Naive thymus-derived CD4-positive, alpha-beta T cell (primary cell): ENCODE results near the gene C11orf52. TPM values are rescaled to one million over a fixed set of nuclear protein-coding genes. Genes with fewer than 3 reads are reported as not detected.
A peak's percentile ranks its signal among the peaks of the same experiment; 100 is the strongest.

Source experiments
- ATAC-seq: fragments of 150-1000 bp; cut with Tn5 transposase; 2 replicates; pipeline ENCODE4 v1.10.0; 2021; ENCODE audit warnings: mild to moderate bottlenecking, moderate library complexity
- CTCF ChIA-PET: fragments of 350-600 bp; sonication (Branson Sonifier 250); formaldehyde crosslinking; loops from one replicate; lab custom pipeline; 2021; ENCODE audit warnings: antibody characterized with exemption; lab: Charles Lee
- POLR2A ChIA-PET: fragments of 350-600 bp; sonication (Branson Sonifier 250); formaldehyde crosslinking; loops from one replicate; lab custom pipeline; 2021; ENCODE audit warnings: antibody characterized with exemption, inconsistent platforms; lab: Charles Lee
- DNase-seq, 9 donors: peaks; one replicate each; pipeline versions ENCODE4 v3.0.0 to v3.0.0-alpha.2; 2020 to 2022; ENCODE audit warnings: mixed read lengths in 1 of 9
- H3K27ac ChIP-seq: one replicate; pipeline ENCODE4 v1.7.0; 2013; ENCODE audit warnings: mild to moderate bottlenecking, low read depth, low read length, moderate library complexity
- H3K27me3 ChIP-seq, 2 donors: one replicate each; pipeline ENCODE4 v1.7.0; 2013; ENCODE audit warnings: low read length in 2 of 2, mild to moderate bottlenecking in 2 of 2, moderate library complexity in 2 of 2; ENCODE audit not compliant: control insufficient read depth in 2 of 2, insufficient read depth in 2 of 2
- H3K36me3 ChIP-seq, 3 experiments: 1 replicate in 2 of 3; 2 replicates in 1 of 3; pipeline ENCODE4 v1.7.0; 2013; ENCODE audit warnings: low read length in 3 of 3, mild to moderate bottlenecking in 3 of 3, moderate library complexity in 1 of 3; ENCODE audit not compliant: insufficient read depth in 3 of 3, control insufficient read depth in 2 of 3
- H3K4me1 ChIP-seq, 2 donors: one replicate each; pipeline ENCODE4 v1.7.0; 2013; ENCODE audit warnings: low read length in 2 of 2, mild to moderate bottlenecking in 2 of 2, moderate library complexity in 1 of 2; ENCODE audit not compliant: control insufficient read depth in 2 of 2, insufficient read depth in 2 of 2
- H3K4me3 ChIP-seq: 2 replicates; pipeline ENCODE4 v1.7.0; 2013; ENCODE audit warnings: mild to moderate bottlenecking, low read length
- H3K9me3 ChIP-seq, 3 experiments: 1 replicate in 2 of 3; 2 replicates in 1 of 3; pipeline ENCODE4 v1.7.0; 2013; ENCODE audit warnings: low read length in 3 of 3; ENCODE audit not compliant: control insufficient read depth in 2 of 3
- H3K27ac Mint-ChIP-seq, 9 donors: one replicate each; pipeline ENCODE4 v1.8.0; 2020 to 2022; ENCODE audit warnings: mixed read lengths in 9 of 9, mild to moderate bottlenecking in 8 of 9, moderate library complexity in 5 of 9, inconsistent platforms in 2 of 9
- H3K27me3 Mint-ChIP-seq, 5 donors: one replicate each; pipeline ENCODE4 v1.8.0; 2021 to 2022; ENCODE audit warnings: mixed read lengths in 5 of 5, mild to moderate bottlenecking in 1 of 5
- H3K36me3 Mint-ChIP-seq, 5 donors: one replicate each; pipeline ENCODE4 v1.8.0; 2020 to 2022; ENCODE audit warnings: mixed read lengths in 5 of 5, mild to moderate bottlenecking in 3 of 5, inconsistent platforms in 1 of 5
- H3K4me1 Mint-ChIP-seq, 7 donors: one replicate each; pipeline ENCODE4 v1.8.0; 2020 to 2022; ENCODE audit warnings: mixed read lengths in 7 of 7, mild to moderate bottlenecking in 3 of 7, inconsistent platforms in 1 of 7
- H3K4me3 Mint-ChIP-seq, 10 donors: one replicate each; pipeline ENCODE4 v1.8.0; 2020 to 2022; ENCODE audit warnings: mild to moderate bottlenecking in 10 of 10, mixed read lengths in 10 of 10, moderate library complexity in 6 of 10, inconsistent platforms in 2 of 10
- H3K9me3 Mint-ChIP-seq, 11 donors: one replicate each; pipeline ENCODE4 v1.8.0; 2020 to 2022; ENCODE audit warnings: mixed read lengths in 11 of 11, mild to moderate bottlenecking in 4 of 11, inconsistent platforms in 1 of 11, moderate library complexity in 1 of 11
- intact Hi-C, 2 donors: fragments of 100-400 bp; cut with micrococcal nuclease; formaldehyde crosslinking; loops; one replicate each; pipeline ENCODE4 v1.15.1; 2023
- polyA plus RNA-seq, 2 donors: library from polyadenylated mRNA; unstranded; fragments of 300-500 nt; fragmentation: Illumina TruSeq; gene quantifications; one replicate each; pipeline ENCODE4 v1.2.3, GENCODE V29; 2021
- total RNA-seq, 6 experiments: library from RNA in 5 of 6; stranded (reverse) in 5 of 6; gene quantifications; 1 replicate in 5 of 6; 2 replicates in 1 of 6; pipeline ENCODE4 v1.2.3 and lab custom pipeline; 2021 to 2026

C11orf52 gene
- total and polyA plus RNA-seq, 7 experiments from 2014 or later = 0.26 TPM; not detected in 6

GRCh38 chr11:111967649-111968048 lies 48.9 kb downstream of the C11orf52 start:
- DNase-seq = no peak

GRCh38 chr11:111969344-111969743 lies 50.6 kb downstream of the C11orf52 start:
- Histone ChIP-seq H3K27me3 (no peaks in the 10 kb centered on the region), H3K36me3 (no peaks in the 10 kb centered on the region), H3K4me3 (no peak overlapping the region), H3K27ac (no peak overlapping the region), H3K9me3 (no peaks in the 10 kb centered on the region), H3K4me1 (no peaks in the 10 kb centered on the region)
- DNase-seq (no peak), ATAC-seq (no peak)
- Mint-ChIP-seq H3K27ac (no peak overlapping the region), H3K9me3 (no peaks in the 10 kb centered on the region), H3K4me1 (no peaks in the 10 kb centered on the region), H3K36me3 (peaks cover 0 to 12% (median 8%) of the 10 kb centered on the region in 5 donors), H3K27me3 (no peaks in the 10 kb centered on the region), H3K4me3 (no peak overlapping the region)
- intact Hi-C loops = no loop called here
- ChIA-PET POLR2A (no interaction called here), CTCF (no interaction called here)

More at GRCh38 chr11:111967649-111968048, 48.9 kb downstream of the C11orf52 start:
- Histone ChIP-seq H3K4me3 (no peak overlapping the region), H3K4me1 (no peaks in the 10 kb centered on the region), H3K9me3 (no peaks in the 10 kb centered on the region), H3K27me3 (no peaks in the 10 kb centered on the region), H3K27ac (no peak overlapping the region), H3K36me3 (no peaks in the 10 kb centered on the region)
- intact Hi-C loops = no loop called here
- no peak for ATAC-seq
- Mint-ChIP-seq H3K4me1 (no peaks in the 10 kb centered on the region), H3K9me3 (no peaks in the 10 kb centered on the region), H3K4me3 (no peak overlapping the region), H3K36me3 (peaks cover 0 to 12% (median 8%) of the 10 kb centered on the region in 5 donors), H3K27me3 (no peaks in the 10 kb centered on the region), H3K27ac (no peak overlapping the region)
- ChIA-PET POLR2A (no interaction called here), CTCF (no interaction called here)

- no peaks in the 10 kb centered on the region for H3K9me3 ChIP-seq
- CTCF ChIA-PET = no interaction called here
- Mint-ChIP-seq H3K27me3 (peaks cover 12 to 24% (median 19%) of the 10 kb centered on the region in 5 donors), H3K27ac (no peak overlapping the region), H3K36me3 (peaks cover 0 to 3% (median 2%) of the 10 kb centered on the region in 5 donors), H3K4me3 (no peak overlapping the region), H3K9me3 (no peaks in the 10 kb centered on the region), H3K4me1 (peaks cover 0 to 12% (median 8%) of the 10 kb centered on the region in 7 donors)
- H3K4me3 ChIP-seq = no peak overlapping the region
- DNase-seq (no peak), ATAC-seq (no peak)
- peaks cover 0 to 3% of the 10 kb centered on the region in 2 donors for H3K27me3 ChIP-seq
- no peaks in the 10 kb centered on the region for H3K36me3 ChIP-seq
- POLR2A ChIA-PET = no interaction called here
- no peak overlapping the region for H3K27ac ChIP-seq
- intact Hi-C loops = no loop called here
- H3K4me1 ChIP-seq = peaks cover 0 to 3% of the 10 kb centered on the region in 2 donors
These were observed 55.7 kb downstream of the C11orf52 start for GRCh38 chr11:111974446-111974845.

GRCh38 chr11:111975076-111975806 lies 56.5 kb downstream of the C11orf52 start:
- H3K4me1 Mint-ChIP-seq = peaks cover 0 to 12% (median 8%) of the 10 kb centered on the region in 7 donors
- no peaks in the 10 kb centered on the region for H3K36me3 Mint-ChIP-seq
- POLR2A ChIA-PET = interaction anchor here (0.6 kb wide), 1 partner anchor 222 kb away, joined by 3 read pairs; no protein-coding TSS in a partner anchor
- H3K4me3 Mint-ChIP-seq = peak overlapping the region in 1 of 10 donors; percentile 15
- H3K27me3 Mint-ChIP-seq = peaks cover 12 to 29% (median 25%) of the 10 kb centered on the region in 5 donors
- DNase-seq (no peak), ATAC-seq (no peak)
- Histone ChIP-seq H3K27ac (no peak overlapping the region), H3K4me3 (no peak overlapping the region), H3K4me1 (peaks cover 0 to 3% of the 10 kb centered on the region in 2 donors), H3K27me3 (peaks cover 0 to 3% of the 10 kb centered on the region in 2 donors), H3K9me3 (no peaks in the 10 kb centered on the region), H3K36me3 (no peaks in the 10 kb centered on the region)
- intact Hi-C loops = no loop called here
- CTCF ChIA-PET = no interaction called here
- no peak overlapping the region for H3K27ac Mint-ChIP-seq
- no peaks in the 10 kb centered on the region for H3K9me3 Mint-ChIP-seq

GRCh38 chr11:111976119-111976766 lies 57.5 kb downstream of the C11orf52 start:
- Mint-ChIP-seq H3K4me3 (peak overlapping the region in 8 of 10 donors; percentile 45 to 71 (median 61)), H3K27ac (peak overlapping the region in 1 of 9 donors; percentile 39), H3K9me3 (no peaks in the 10 kb centered on the region), H3K4me1 (peaks cover 0 to 12% (median 8%) of the 10 kb centered on the region in 7 donors), H3K36me3 (no peaks in the 10 kb centered on the region), H3K27me3 (peaks cover 12 to 33% (median 27%) of the 10 kb centered on the region in 5 donors)
- CTCF ChIA-PET = no interaction called here
- intact Hi-C loops = no loop called here
- Histone ChIP-seq H3K27ac (no peak overlapping the region), H3K27me3 (peaks cover 0 to 3% of the 10 kb centered on the region in 2 donors), H3K9me3 (no peaks in the 10 kb centered on the region), H3K4me3 (no peak overlapping the region), H3K4me1 (peaks cover 0 to 3% of the 10 kb centered on the region in 2 donors), H3K36me3 (no peaks in the 10 kb centered on the region)
- POLR2A ChIA-PET = no interaction called here
- ATAC-seq = no peak
- no peak for DNase-seq
